HG03442 (cell line): ENCODE measurements around the gene LDB2.

Source experiments
- ATAC-seq: cut with Tn5 transposase; IDR thresholded peaks from one replicate; pipeline ENCODE4 v1.9.1; 2021; ENCODE audit warnings: mild to moderate bottlenecking, moderate library complexity; ENCODE audit not compliant: unreplicated experiment

LDB2 gene

DNA sequence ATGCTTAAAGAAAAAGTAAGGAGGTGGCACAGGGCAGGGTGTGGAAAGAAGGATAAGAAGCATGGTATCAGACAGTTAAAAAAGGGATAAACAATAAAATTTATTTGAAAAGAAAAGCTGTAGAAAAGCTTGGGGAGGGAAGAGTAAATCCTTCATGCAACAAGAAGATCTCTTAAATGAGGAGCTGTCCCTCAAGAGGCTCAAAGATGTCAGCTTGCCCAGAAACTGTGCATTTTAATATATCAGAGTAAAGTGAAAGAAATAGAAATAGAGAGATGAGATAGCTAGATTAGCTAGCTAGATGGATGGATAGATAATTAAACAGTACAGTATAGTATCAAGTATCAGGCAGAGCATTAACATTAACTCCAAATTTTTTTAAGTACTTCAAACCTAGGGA lies 170.3 kb downstream of the LDB2 start:
- ATAC-seq: no peak

DNA sequence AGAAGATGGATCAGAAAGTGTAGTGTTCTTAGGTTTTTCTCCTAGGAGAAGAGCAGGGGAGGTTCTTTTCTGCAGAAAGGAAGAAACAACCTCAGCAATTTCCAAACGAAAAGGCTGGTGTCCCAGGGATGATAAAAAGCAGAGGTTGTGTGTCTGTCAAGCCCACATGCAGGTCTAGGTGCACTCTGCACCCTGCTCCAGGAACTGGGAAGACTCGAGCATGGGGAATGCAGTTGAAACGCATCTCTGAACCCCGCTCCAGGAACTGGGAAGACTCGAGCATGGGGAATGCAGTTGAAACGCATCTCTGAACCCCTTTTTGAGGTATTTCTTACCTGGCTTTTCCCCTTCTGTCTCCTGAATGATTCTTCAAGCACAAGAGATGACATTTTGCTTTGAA lies 171.2 kb downstream of the LDB2 start:
- ATAC-seq: no peak

DNA sequence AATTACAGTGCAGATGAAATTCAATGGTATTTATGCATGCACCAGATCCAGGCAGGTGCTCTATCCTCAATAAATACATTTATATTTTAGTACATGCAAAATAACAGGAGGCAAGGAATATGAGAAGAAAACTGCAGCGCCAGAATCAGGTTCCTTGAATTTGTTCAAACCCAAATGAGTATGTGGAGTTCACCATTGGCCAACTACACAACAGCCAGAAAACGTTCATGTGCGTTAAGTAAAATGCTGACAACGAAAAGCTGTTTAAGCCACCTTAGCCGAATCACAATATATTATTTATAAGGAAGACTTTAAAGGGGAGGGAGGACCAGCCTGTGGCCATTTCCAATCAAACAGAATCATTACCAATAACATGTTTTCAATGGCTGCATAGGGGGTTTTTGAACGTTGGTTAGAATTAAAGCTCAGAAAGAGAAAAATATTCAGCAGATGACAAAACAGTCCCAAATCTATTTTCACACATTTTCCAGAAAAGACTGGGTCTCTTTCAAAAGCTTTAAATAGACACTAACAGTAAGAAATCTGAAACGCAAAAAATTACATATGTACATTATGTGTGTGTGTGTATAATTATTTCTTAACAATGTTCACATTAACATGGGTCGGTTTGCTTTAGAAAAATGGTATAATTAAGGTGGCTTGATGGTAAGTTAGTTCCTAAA lies 171.9 kb downstream of the LDB2 start:
- no peak for ATAC-seq

DNA sequence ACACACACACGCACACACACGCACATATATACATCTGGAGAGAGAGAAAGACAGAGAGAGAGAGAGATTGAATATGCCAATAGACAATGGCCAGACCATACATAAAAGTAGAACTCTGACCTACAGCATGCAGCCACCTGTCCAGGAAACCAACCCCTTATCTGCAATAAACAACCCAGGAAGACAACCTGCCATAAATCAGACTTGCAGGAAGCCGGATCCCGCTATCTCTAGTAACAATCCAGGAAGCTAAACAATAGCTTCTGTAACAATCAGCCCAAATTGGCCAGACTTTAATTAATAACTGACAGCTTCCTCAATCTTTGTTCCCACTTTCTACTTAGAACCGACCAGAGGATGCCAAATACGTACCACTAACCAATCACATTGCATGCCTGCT lies 173.2 kb downstream of the LDB2 start:
- no peak for ATAC-seq

DNA sequence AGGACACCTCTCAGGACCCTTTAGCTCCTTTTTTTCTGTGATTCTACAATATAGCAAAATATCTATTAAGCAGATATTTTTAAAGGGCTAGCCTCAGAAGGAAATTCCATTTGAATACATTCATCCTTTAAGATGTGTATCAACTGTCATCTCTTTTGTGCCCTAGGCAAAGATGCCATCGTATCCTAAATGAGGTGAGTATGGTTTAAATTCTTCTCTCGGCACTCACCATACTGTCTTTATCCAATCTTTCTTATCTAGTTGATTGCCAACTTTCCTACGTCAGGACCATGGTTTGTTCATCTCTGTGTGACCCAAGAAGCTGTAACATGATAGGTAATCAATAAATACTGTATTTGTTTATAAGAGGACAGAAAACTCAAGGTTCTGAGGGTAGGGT lies 176.0 kb downstream of the LDB2 start:
- ATAC-seq: no peak

DNA sequence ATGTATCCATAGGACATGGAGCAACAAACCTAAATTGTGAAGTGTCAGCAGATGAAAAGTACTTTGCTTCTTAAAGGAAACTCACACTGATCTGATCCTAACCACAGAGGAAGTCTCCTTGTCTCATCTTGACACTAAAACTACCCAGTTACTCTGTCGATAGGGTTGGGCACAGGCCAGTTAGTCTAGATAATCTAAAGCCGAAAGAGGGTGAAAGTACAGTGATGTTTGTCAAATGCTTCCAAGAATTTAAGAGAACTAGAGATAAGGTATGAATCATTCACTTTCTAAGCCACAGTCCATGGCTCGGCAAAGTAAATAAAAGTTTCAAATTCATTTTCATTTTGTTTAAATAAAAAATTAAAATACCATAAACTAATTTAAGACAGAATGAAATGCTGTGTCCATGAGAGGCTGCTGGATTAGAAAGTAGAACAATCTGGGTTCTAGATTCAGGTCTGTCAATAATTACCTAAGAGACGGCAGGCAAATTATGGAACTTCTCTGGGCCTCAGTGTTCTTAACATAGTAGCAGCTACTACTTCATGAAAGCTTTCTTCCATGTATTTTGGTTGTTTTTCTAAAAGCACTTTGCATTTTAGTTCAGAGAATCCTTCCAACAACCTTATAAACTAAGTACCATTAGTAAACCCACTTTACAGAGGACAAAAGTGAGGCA lies 176.7 kb downstream of the LDB2 start:
- no peak for ATAC-seq

DNA sequence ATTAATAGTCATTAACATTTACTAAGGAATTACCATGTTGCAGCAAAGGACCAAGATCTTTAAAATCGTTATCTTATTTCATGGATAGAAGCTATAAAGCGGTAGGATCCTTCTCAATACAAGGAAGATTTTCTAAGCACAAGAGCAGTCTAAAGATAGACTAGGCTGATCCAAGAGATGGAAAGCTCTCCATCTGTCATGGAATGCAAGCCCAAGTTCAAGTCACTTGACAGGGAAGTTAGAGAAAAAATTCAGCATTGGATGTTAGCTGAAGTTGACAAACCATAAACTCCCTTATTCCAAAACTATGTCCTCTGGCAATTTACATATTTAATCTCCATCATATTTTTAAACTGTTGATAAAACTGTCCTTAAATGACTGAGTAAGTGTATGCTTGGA lies 177.7 kb downstream of the LDB2 start:
- no peak for ATAC-seq

DNA sequence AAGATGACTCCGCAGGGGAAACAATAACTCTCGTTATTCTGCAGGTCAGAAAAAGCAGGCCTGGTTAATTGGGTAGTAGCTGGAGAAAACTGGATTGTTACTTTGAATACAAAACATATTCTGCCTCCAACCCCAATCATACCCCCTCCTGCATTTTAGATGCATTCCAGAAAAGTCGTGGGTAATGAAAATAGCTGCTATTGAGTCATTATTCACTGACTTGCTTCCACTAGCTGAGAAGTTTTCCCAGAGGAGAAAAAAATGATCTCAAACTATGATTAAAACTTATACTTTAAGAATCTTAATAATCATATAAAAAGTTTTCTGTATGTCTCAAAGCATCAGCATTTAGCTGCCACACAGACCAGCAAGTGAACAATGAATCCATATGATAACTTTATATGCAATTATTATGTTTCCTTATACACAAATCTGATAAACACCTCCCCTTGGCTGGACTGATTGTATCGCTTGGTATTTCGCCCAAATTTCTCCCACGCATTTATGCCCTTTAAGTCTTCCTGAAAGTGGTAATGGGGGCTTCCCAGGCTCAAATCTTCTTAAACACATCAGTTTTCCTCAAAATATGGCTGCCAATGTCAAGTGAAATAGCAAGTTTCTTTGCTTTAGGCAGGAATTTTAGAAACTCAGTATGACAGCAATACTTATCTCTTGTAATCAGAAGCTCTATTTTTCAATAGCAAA lies 181.0 kb downstream of the LDB2 start:
- no peak for ATAC-seq

DNA sequence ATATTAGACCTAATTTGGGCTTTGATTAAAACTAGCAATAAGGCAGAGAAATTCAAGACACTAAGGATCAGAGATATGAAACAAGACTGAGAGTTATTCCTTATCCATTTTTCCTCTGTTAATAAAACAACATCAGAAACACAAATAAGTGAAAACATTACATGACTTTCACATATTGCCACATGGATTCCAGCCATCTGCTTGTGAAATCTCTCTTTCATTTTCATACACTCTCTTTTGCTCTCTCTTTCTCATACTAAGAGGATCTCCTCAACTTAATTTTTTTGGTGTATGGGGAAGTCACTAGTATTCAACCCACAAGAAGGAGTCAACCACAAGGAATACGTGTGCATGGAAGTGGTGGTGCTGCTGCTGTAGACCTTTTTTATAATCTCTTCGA lies 183.0 kb downstream of the LDB2 start:
- no peak for ATAC-seq

DNA sequence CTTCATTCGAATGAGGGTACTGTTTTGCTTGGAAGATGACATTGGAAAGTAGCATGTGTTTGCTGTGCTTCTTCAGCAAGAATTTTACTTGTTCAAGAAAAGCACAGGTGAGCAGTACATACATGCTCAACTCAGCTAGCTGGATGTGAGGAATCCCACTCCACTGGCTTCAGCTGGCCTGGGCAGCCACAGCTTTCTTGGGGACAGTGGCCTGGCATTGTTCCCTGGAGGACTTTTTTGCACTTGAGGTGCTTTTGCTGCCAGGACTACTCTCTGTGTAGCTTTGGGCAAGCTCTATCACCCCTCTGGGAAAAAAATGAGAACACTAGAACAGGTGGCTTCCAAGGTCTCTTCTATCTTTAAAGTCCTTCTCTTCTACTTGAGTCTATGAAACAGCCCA lies 184.3 kb downstream of the LDB2 start:
- no peak for ATAC-seq

DNA sequence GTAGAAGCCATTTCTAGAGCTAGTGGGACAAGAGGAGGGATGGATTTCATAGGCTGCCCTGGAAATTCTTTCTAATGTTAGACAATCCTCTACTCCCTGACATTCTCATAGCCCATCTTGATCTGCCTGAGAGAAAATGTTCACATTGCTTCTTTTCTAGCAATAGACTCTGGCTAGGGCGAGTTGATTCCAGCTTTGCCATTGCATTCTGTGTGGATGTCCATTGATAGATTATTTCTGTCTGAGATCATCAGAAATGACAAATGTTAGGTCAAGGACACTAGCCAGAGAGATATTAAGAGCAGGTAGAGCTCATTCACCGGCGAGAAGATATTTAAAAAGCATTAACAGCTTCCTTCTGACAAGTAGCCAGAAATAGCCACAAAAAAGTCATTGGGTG lies 184.7 kb downstream of the LDB2 start:
- no peak for ATAC-seq

DNA sequence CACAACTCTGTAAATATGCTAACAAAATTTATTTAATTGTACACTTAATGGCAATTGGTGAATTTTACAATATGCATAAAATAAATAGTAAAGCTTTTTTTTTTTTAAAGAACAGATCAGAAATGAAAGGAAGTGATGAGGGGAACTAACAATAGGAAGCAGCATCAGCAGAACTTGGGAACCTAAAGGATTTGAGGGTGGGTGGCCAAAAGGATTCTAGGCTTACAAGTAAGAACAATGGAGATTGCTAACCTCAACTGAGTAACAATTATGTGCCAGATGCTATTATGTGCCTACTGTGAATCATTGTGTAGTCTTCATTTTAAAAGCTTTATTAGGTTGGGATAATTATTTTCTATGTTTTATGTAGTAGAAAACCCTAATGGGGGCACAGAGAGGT lies 185.2 kb downstream of the LDB2 start:
- ATAC-seq: no peak

DNA sequence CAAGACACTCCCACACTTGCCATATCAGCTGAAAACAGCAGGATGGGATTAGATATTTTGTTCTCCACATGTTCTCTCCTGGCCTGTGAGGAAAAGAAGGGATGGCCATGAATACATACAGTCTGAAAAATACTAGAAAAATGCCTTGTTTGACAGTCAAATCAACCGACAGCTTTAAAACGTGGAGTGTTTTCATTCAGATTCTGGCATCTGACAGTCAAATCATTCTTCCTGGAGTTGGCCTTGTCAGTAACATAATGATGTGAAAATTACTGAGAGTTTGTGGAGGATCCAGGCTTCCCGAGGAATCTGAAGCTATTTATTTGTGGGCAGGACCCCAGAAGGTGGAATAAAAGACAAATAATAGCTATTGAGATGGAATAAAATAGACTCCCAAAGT lies 188.2 kb downstream of the LDB2 start:
- ATAC-seq: no peak

DNA sequence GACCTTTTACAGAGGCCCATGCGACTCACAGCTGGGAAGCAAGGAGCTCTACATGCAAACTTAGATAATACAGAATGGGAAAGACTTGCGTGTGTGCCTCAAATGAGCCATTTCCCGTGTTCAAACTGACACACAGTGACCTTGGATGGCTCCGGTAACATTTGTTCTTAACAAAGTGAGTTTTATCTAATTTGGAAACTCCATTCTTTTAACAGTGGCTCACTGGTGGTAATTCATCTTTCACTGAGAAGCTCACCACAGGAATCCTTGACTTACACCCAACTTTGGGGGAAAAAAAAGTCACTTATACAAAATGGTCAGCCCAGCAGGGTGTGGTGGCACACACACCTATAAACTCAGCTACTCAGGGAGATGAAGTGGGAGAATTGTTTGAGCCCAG lies 190.6 kb downstream of the LDB2 start:
- ATAC-seq: no peak

DNA sequence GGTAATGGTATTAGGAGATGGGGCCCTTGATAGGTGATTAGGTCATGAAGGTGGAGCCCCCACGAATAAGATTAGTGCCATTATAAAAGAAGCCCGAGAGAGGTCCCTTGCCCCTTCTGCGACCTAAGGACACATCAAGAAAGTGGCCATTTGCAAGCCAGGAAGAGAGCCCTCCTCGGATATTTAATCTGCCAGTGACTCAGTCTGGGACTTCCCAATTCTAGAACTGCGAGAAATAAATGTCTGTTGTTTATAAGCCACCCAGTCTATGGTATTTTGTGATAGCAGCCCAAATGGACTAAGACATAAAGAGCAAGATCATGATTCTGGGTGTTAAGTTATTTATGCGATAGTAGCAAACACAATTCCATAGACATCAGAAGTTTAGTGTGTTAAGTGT lies 192.2 kb downstream of the LDB2 start:
- ATAC-seq: no peak

DNA sequence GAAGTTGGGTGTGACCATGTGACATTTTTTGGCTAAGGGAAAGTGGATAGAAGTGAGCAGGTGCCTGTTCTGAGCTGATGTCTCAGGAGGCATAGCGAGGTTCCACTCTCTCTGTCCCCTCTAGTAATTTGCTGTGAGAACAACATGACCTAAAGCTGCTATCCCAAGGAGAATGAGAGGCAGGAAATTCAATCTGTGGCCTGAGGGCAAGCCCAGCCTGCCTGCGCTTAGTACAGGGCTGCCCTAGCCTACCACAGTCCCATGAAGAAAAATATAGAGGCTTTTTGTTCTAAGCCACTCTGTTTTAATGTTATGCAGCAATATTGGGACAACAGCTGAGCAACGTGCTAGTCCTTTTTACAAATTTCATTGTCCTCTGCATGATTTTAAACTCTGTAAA lies 193.1 kb downstream of the LDB2 start:
- ATAC-seq: no peak

DNA sequence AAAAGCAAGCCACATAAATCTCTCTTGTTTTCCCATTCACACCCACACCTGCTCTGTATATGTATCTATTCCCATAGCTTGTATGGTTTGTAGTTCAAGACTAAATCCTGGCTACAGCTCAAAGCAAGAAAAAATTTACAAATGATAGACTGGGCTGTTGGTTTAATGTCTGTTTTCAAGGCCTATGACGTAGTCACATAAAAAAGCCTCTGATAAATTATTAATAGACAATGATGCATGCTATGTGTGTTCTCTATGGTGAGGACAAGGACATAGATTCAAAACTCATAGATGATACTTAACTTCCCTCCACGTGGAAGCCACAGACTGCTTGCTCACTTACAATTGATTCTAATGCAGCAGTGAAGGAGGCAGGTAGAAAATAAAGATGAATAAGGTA lies 194.0 kb downstream of the LDB2 start:
- no peak for ATAC-seq

DNA sequence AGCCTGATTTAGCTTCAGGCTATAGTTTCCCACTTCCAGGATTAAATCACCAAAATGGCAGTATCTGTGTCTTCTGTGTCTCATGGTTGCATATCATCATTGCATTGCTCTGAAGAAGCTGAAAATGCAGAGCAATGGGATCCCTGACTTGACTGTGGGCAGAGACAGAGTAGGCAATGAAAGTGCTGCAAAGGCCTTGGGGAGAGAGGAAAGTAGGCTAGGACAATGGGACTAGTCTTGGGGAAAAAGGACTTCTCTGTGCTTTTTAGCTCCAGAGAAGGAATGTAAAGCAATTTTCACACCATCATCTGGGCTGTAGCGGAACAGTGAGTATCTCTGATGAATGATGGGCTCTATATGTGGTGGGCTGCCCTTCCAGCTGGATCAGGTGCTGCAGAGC lies 202.5 kb downstream of the LDB2 start:
- ATAC-seq: no peak

DNA sequence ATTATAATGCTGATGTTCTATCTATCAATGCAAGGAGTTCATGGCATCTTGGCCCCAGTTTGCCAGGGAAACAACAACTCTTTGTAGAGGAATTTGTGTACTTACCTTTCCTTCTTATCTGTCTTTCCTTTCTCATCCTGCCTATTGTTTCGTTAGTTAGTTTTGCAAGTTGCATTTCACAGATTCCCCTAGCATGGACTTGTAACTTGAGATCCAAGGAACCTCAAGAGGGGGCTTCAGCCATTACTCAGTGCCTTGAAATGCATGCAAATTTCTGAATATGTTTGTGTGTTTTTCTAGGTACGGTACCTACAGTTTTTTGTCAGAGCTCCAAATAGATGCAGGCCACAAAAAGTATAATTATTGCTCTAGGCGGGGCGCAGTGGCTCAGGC lies 203.6 kb downstream of the LDB2 start:
- ATAC-seq: no peak

DNA sequence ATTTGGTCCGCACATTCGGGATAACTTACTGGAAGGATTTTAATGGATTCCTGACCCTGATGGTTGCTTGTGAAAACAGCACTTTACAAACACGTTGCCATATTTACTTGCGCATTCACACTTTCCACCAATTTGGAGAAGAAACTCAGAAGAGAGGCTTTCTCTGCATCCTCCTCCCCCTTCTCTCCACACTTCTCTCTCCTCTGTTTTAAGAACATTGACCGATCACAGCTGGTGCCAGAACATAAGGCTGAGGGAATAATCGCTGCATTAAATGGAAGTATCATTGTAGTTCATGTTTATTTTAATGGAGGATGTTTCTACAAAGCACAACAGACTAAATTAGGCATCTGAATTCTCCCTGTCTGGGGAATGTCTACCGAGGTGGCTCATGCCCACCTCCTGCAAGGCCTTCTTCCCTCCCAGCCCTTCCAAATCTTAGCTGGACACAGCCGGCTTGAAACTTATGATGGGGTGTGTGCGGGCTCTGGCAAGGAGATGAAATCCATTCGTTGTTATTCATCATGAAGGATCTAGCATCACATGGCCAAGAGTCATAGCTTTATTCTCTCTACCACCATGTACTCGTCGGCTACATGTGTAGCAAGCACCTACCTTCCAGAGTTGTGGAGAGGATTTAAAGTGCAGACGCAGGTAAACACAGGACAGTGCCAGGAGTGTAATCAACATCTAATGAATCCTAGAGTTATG lies 204.1 kb downstream of the LDB2 start:
- ATAC-seq: no peak

DNA sequence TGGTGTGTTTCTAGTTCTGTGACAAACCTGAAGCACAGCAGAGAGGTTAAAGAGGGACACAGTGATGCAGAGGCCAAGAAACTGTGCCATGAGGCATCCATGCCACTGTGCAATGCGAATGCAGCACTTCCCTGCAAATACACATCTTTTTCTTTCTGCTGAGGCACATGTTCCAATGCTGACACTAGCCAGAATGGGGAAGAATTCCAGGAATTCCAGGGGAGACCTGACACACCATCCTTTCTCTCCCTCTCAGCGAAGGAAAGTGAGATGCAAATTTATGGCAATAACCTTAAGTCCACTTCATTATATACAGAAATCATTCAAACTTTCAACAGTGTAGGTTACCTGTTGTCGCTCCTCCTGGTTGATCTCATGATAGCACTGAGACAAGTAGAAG lies 204.8 kb downstream of the LDB2 start:
- ATAC-seq: no peak
